BE2C (cell line): ENCODE results near the gene ATP1A2.

Experiments used
- DNase-seq: peaks from one replicate; pipeline ENCODE4 v3.0.0-alpha.2; 2020
- H3K27me3 ChIP-seq: fragments of 250-450 bp; sonication (Bioruptor Pico); 2 replicates; pipeline ENCODE4 v1.5.1; 2020; ENCODE audit warnings: mild to moderate bottlenecking
- H3K36me3 ChIP-seq: fragments of 250-450 bp; sonication (Bioruptor Pico); 2 replicates; pipeline ENCODE4 v1.5.1; 2020; ENCODE audit warnings: mild to moderate bottlenecking
- H3K4me1 ChIP-seq: fragments of 250-450 bp; sonication (Bioruptor Pico); 2 replicates; pipeline ENCODE4 v1.5.1; 2020
- H3K4me3 ChIP-seq: 2 replicates; pipeline ENCODE4 v1.5.1; 2011; ENCODE audit warnings: low read depth, low read length
- H3K9me3 ChIP-seq: fragments of 250-450 bp; sonication (Bioruptor Pico); 2 replicates; pipeline ENCODE4 v1.5.1; 2020
- CTCF ChIP-seq: IDR thresholded peaks from 2 replicates; pipeline ENCODE4 v1.5.1; 2012; ENCODE audit warnings: mild to moderate bottlenecking, low read depth, low read length

ATP1A2 gene

DNA sequence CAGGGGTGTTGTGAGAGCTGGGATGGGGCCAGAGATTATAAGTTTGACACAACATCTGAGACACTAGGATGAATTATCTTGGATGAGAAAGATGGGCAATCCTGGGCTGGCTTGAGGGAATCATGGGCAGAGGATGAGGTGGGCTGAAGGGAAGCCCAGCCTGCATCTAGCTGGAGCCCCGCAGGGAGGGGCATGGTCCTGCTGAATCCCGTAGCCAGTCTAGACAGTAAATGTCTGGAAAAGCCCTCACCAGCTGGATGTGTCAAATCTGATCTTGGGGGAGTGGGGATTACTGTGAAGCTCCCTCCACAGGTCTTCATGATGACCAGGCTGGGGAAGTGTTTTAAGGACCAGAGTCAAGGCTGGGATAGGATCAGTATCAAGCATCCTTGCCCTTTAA is 71.2 kb downstream of the ATP1A2 start:
- Histone ChIP-seq H3K4me1 (no peaks in the 10 kb centered on the region), H3K9me3 (no peaks in the 10 kb centered on the region), H3K4me3 (no peak overlapping the region), H3K36me3 (no peaks in the 10 kb centered on the region), H3K27me3 (no peaks in the 10 kb centered on the region; the same call in 1 of the 2 replicates)
- DNase-seq, result no peak
- TF ChIP-seq CTCF, result no peak

GRCh38 chr1:160187407-160187806 is 71.8 kb downstream of the ATP1A2 start:
- no peak for TF ChIP-seq CTCF
- no peak for DNase-seq
- Histone ChIP-seq H3K9me3 (no peaks in the 10 kb centered on the region), H3K27me3 (no peaks in the 10 kb centered on the region), H3K4me1 (no peaks in the 10 kb centered on the region), H3K36me3 (no peaks in the 10 kb centered on the region), H3K4me3 (no peak overlapping the region)

DNA sequence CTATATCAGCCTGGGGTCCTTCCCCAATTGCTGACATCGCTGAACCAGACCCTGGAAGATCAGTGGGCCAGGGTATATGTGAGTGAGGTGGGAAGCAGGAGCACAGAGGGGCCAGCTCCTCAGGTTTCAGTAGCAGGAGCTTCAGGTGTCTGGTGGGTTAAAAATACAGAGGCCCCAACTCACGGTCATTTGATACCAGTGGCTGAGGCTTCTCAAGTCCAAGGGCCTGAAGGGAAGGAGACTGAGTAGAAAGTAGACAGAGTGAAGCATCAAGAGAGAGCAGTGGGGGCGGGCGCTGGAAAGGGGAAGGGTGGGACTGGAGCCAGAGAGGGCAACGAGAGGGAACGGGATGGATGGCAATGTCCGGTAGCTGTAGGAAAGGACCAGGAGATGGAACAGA is 72.8 kb downstream of the ATP1A2 start:
- Histone ChIP-seq H3K36me3 (no peaks in the 10 kb centered on the region), H3K4me1 (peaks cover under 1% of the 10 kb centered on the region; the same call in 1 of the 2 replicates), H3K9me3 (no peaks in the 10 kb centered on the region), H3K4me3 (no peak overlapping the region), H3K27me3 (no peaks in the 10 kb centered on the region)
- TF ChIP-seq CTCF, result no peak
- DNase-seq, result no peak

GRCh38 chr1:160189649-160190625 is 74.4 kb downstream of the ATP1A2 start, which contains the start of gene CASQ1:
Gene CASQ1, plus strand, starts transcription at chr1:160190575. Its CDS starts 177 bp downstream, at chr1:160190752.
- TF ChIP-seq CTCF, result no peak
- H3K36me3 ChIP-seq, result no peaks in the 10 kb centered on the region
- H3K4me3 ChIP-seq, result no peak within 1 kb of the TSS
- no peaks in the 10 kb centered on the region for H3K27me3 ChIP-seq
- peaks cover 3% of the 10 kb centered on the region; the same call in 1 of the 2 replicates for H3K4me1 ChIP-seq
- H3K9me3 ChIP-seq, result no peaks in the 10 kb centered on the region
- no peak for DNase-seq

GRCh38 chr1:160191756-160192155 is 76.2 kb downstream of the ATP1A2 start:
- DNase-seq, result no peak
- Histone ChIP-seq H3K4me3 (no peak overlapping the region), H3K4me1 (peaks cover 3% of the 10 kb centered on the region; the same call in 1 of the 2 replicates), H3K27me3 (no peaks in the 10 kb centered on the region), H3K9me3 (no peaks in the 10 kb centered on the region), H3K36me3 (no peaks in the 10 kb centered on the region)
- no peak for TF ChIP-seq CTCF

DNA sequence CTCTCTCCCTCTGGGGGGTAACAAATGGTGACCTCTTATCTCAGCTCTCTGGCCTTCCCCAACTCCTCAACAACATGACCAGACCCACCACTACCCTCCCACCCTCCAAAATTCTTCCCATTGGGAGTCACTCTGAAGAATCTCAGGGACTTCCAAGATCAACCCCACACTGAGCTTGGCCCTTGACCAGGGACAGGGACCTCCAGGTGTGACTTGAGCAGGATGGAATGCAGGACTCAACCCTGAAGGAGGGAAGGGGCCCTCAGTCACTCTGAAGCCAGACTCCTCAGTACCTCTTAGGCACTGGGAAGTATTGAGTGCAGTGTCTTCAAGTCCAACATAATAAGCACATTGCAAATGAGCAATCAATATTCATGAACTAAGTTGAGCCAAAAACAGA is 76.7 kb downstream of the ATP1A2 start:
- no peak for DNase-seq
- H3K4me1 ChIP-seq, result peaks cover 3% of the 10 kb centered on the region; the same call in 1 of the 2 replicates
- H3K4me3 ChIP-seq, result no peak overlapping the region
- H3K9me3 ChIP-seq, result no peaks in the 10 kb centered on the region
- H3K27me3 ChIP-seq, result no peaks in the 10 kb centered on the region
- no peaks in the 10 kb centered on the region for H3K36me3 ChIP-seq
- TF ChIP-seq CTCF, result no peak
